Measurements from ENCODE around the gene TCF21.
"Not testable (repeated sequence)": the region's sequence is repeated elsewhere in the genome, so short reads cannot be mapped to it uniquely, and the experiment has no call there.

Gene TCF21

DNA sequence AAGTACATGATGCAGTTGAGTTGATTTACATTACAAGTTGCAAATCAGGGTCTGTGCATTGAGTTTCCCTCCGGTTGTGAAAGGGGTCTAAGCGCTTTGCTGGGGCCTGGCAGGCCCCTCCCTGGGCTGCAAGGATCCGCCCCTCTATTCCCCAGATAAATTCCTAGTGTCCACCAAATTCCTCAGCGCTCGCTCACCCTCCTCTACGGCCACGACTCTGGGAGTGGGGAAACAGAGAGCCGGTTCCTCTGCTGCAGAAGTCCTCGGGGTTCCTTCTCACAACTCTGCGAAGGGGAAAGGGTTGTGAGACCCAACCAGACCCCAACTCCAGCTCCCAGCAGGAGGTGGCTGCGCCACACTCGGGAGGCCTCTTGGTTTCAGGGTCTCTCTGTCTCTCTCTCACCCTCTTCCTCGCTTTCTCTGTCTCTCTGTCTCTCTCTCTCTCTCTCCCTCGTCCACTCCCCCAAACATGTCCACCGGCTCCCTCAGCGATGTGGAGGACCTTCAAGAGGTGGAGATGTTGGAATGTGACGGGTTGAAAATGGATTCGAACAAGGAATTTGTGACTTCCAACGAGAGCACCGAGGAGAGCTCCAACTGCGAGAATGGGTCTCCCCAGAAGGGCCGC, at the start of gene TCF21:
Gene TCF21, plus strand, starts transcription at position 185 of the 628 bp plus-strand sequence. Its CDS starts 285 bp downstream, at position 470.
- H3K4me3 ChIP-seq (ENCODE audit: low read depth, low read length): peak within 1 kb of the TSS; percentile 49

DNA sequence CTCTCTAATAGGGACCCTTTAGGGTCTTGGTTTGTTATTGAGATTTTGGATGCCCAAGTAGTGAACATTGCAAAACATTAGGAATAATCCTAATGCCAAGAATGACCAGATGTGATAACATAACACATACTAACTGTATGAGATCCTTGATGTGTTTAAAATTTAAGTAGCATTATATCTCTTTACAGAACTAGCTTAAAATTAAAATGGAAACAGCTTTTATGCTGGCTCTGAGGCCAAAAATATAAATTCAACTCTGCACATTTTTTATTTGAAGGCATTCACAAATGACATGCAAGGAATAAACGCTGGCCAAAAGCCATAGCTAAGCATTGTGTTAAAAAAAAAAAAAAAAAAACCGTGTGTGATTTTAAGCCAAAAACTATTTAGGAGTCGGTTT, 47.7 kb upstream of the TCF21 start:
- H3K4me3 ChIP-seq (ENCODE audit: low read depth, low read length): no peak overlapping the region

- H3K4me3 ChIP-seq (ENCODE audit: low read depth, low read length): no peak overlapping the region
Observed at GRCh38 chr6:133843098-133843497, 45.8 kb upstream of the TCF21 start.

DNA sequence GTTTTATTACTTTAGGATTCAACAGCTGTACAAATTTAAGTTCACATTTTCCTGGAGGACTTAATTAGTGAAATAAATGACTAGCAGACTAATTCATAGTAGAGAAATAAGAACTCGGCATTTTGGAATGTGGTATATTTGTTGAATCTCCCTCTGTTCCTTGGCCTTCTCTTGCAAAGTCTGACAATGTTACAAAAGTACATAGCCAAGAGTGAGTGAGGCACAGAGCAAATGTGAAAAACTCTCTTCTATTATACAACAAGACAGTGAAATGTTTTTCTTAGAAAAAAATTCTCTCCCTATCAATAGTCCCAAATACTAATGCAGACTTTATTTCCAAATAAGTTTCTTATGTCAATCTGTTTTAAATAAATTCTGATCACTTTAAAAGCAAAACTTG, 44.2 kb upstream of the TCF21 start:
- no peak overlapping the region for H3K4me3 ChIP-seq (ENCODE audit: low read depth, low read length)

DNA sequence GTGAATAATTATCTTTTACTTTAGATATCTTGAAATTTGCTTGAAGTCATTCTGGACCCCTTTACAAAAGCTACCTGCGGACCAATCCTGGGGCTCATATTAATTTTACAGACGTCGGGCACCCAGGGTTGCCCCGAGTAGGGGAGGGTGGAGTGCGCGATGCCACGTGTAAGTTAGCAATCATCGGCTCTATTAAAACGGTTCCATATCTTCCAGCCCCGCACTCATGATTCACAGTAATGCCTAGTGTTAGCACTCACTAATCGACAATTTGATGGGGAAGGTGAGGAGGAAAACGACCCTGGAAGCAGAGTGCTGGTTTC, 34.9 kb upstream of the TCF21 start:
- H3K4me3 ChIP-seq (ENCODE audit: low read depth, low read length): peak overlapping the region; percentile 56

DNA sequence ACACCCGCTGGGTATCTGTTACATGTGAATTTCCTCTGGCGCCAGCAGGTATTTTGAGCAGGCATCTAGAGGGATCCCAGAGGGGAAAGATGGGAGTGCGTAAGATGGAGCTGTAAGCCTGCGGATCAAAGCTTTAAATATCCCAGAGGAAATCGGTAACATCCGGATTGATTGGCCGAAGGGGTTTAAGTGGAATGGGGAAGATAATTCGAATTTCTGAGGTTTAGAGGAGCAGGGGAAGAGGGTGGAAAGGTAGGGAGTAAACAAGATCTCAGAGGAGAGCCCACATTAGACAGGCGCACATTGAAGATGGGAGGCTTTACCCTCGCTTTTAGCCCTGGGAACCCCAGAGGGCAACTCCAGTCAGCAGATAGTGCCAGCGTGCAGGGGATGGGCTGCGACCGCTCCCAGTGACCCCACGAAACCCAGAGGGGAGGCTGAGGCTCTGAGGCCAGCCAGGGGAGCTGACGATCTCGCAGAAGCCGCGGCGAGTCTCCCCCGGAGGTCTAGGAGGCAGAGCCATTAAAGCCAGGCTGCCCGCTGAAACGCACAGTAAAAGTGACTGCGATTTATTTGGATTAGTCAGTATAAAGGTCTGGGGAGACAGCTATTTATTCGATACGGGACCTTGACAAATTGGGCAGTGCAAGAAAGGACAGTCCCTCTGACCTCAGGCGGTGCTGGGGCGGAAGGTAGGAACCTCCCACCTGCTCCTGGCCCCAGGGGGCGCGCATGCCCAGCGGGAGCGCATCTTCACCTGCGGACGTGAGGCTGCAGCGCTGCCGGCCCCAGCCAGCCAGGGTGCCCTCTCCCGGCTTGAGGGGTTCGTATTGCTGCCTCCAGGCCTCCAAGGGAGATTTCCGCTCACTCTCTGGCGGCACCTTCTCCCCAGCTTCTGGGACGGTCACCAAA, 34.3 kb upstream of the TCF21 start:
- H3K4me3 ChIP-seq (ENCODE audit: low read depth, low read length): peak overlapping the region; percentile 56

DNA sequence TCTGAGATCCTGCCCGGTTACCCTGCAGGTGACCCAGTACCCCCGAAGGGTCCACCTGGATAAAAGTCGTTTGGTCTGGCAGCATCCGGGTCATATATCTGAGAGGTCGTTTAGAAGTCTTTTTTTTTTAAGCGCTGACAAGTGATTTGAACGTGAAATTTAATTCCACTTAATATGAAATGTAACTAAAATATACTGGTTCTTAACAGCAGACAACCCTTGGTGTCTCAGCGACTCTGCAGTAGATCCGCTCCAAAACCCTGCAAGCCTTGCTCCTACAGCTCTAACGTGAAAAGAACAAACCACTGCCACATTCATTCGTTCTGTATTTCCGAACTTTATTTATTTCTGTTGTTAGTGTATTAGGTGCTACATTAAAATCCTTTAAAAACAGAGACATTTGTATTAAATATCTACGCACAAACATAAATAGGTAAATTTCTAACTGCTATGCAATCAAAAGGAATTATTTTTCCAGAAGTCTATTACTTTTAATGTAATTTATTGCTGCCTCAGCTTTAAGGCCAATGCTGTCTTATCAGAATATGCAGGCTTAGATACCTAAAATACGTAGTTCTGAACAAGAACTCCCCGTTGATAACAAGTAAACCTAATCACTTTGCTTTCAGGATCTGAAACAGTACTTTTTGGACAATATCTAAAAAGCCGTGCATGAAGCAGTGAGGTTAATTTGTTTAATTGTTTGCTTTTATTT, 33.5 kb upstream of the TCF21 start:
- H3K4me3 ChIP-seq (ENCODE audit: low read depth, low read length): peak overlapping the region; percentile 56

DNA sequence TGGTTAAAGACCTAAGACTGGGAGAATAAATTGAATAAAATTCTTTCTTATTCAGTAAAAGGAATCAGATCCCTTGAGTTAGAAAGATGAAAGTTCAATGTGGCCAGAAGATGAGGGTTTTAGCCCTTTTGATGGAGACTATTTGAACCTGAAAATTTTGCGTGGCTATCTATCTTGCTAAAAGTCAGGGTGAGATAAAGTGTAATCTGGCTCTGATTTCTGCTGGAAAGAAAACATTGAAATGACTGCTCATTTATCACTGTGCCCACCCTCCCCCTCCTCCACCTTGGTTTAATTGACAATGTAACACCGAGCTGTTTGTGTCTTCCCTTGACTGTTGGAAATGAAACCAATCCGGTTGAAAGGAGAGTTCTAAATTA, 32.9 kb upstream of the TCF21 start:
- H3K4me3 ChIP-seq (ENCODE audit: low read depth, low read length): no peak overlapping the region

GRCh38 chr6:133856911-133857310, 32.0 kb upstream of the TCF21 start:
- H3K4me3 ChIP-seq (ENCODE audit: low read depth, low read length): no peak overlapping the region

GRCh38 chr6:133857696-133858095, 31.2 kb upstream of the TCF21 start:
- H3K4me3 ChIP-seq (ENCODE audit: low read depth, low read length): no peak overlapping the region

- H3K4me3 ChIP-seq (ENCODE audit: low read depth, low read length): not testable (repeated sequence)
Observed at GRCh38 chr6:133861337-133861736, 27.6 kb upstream of the TCF21 start.

GRCh38 chr6:133863228-133863627, 25.7 kb upstream of the TCF21 start:
- no peak overlapping the region for H3K4me3 ChIP-seq (ENCODE audit: low read depth, low read length)

- H3K4me3 ChIP-seq (ENCODE audit: low read depth, low read length): no peak overlapping the region
Observed at GRCh38 chr6:133865680-133866079, 23.2 kb upstream of the TCF21 start.

DNA sequence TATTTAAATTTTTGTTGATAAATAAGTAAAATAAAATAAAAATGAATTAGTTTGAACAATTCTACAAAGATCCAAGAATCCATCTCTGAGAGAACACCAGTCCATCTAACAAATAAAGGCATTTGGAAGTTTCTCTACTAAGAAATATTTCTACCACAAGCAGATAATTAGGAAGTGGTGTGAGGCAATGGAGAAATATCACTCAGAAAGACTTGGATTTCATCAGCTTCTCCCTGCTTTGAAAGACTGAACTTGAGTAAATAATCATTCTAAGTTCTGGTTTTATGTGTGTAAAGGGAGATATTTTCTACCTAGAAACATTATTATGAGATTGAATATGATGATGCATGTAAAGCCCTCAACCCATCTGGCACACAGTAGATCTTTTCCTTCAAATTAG, 17.8 kb upstream of the TCF21 start:
- no peak overlapping the region for H3K4me3 ChIP-seq (ENCODE audit: low read depth, low read length)

GRCh38 chr6:133873538-133873937, 15.4 kb upstream of the TCF21 start:
- no peak overlapping the region for H3K4me3 ChIP-seq (ENCODE audit: low read depth, low read length)

DNA sequence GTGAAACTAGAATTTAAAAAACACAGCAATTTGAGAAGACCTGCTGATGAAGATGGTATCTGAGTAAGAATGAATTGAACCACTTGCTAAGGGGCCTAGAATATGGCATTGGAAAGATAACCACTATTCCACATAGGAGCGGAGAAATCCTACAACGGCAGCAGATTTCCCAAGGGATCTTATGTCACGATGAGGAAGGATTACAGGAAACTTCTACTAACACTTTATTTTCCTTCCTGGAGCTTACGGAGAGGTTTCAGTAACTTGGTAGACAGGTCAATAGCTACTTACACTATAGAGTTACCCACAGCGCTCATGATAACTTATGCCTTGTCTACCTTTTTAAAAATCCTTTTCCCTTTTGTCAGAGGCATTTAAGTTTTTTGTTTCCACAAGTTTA, 11.8 kb upstream of the TCF21 start:
- no peak overlapping the region for H3K4me3 ChIP-seq (ENCODE audit: low read depth, low read length)

GRCh38 chr6:133880006-133880405, 8.9 kb upstream of the TCF21 start:
- no peak overlapping the region for H3K4me3 ChIP-seq (ENCODE audit: low read depth, low read length)

DNA sequence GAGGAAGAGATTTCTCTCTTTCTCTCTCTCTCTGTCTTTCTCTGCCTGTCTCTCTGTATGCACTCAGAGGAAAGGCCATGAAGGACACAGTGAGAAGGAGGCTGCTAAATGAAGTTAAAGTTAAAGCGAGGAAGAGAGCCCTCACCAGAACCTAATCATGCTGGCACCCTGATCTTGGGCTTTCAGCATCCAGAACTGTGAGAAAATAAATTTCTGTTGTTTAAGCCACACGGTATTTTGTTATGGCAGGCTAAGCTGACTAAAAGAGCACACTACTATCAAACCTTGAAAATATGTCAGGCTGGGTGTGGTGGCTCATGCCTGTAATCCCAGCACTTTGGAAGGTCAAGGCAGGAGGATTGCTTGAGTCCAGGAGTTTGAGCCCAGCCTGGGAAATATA, 8.0 kb upstream of the TCF21 start:
- H3K4me3 ChIP-seq (ENCODE audit: low read depth, low read length): no peak overlapping the region

- no peak overlapping the region for H3K4me3 ChIP-seq (ENCODE audit: low read depth, low read length)
Observed at GRCh38 chr6:133886104-133886775, 2.7 kb upstream of the TCF21 start.

DNA sequence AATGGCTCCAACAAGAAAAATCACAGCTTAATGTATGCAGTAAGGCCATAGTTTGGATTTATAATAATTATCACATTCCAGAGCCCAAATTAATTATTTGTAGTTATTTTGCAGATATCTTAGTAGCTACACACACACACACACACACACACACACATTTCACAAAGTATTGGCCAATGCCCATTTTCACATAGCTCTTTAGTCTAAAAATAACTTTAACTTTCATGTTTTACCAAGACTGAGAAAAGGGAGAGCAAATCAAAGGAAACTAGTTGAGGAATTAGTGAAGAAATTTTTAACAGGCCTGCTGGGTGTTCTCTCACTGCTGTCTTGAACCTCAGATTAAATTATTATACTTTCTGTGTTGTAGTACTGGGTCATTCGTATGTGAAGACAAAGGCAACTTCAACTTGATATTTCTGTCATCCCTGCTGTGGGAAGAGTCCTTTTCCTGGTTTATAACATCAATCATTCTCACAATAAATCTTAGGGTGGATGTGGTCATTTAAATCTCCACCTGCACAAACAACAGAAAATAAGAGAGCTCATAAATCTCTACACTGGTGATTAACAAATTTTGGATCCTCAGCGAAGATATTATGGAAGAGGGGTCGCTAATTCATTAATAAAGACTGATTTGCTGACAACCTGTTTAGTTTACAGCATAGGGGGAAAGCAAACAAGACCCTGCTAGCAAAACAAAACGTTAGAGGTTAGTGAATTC, 1.6 kb upstream of the TCF21 start:
- H3K4me3 ChIP-seq (ENCODE audit: low read depth, low read length): no peak overlapping the region

DNA sequence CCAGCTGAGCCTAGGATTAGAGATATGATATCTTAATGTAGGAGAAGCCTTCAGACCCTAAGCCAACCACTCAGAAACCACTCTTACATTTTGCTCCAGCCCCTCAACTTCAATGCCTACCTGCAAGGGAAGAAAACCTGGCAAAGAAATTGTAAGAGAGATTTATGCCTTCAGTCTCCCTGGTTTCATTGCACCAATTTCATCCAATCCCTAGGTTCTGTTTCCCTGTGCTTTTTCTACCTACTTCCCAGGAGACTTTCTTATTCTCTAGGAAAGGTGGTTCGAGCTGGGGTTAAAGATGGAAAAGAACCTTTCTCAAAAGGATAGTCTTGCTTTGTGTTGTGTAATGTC, 1.1 kb upstream of the TCF21 start:
- no peak overlapping the region for H3K4me3 ChIP-seq (ENCODE audit: low read depth, low read length)

All from iPS-11a (cell line).